GM18951 (cell line): ENCODE data around the gene TMEM200A.
"Not testable (repeated sequence)": the region's sequence is repeated elsewhere in the genome, so short reads cannot be mapped to it uniquely, and the experiment has no call there.

Experiments
- POLR2A ChIP-seq: IDR thresholded peaks from 4 replicates; pipeline ENCODE4 v1.6.1; 2011; ENCODE audit warnings: mild to moderate bottlenecking; ENCODE audit not compliant: insufficient read length, insufficient read depth; ENCODE audit errors: extremely low read depth
- in situ Hi-C: fragments of 300-500 bp; cut with MboI; formaldehyde crosslinking; loops from one replicate; pipeline ENCODE4 v1.12.0; 2022; ENCODE audit warnings: low sequenced_read_pairs, mixed read lengths, inconsistent platforms; ENCODE audit not compliant: unreplicated experiment

TMEM200A gene

DNA sequence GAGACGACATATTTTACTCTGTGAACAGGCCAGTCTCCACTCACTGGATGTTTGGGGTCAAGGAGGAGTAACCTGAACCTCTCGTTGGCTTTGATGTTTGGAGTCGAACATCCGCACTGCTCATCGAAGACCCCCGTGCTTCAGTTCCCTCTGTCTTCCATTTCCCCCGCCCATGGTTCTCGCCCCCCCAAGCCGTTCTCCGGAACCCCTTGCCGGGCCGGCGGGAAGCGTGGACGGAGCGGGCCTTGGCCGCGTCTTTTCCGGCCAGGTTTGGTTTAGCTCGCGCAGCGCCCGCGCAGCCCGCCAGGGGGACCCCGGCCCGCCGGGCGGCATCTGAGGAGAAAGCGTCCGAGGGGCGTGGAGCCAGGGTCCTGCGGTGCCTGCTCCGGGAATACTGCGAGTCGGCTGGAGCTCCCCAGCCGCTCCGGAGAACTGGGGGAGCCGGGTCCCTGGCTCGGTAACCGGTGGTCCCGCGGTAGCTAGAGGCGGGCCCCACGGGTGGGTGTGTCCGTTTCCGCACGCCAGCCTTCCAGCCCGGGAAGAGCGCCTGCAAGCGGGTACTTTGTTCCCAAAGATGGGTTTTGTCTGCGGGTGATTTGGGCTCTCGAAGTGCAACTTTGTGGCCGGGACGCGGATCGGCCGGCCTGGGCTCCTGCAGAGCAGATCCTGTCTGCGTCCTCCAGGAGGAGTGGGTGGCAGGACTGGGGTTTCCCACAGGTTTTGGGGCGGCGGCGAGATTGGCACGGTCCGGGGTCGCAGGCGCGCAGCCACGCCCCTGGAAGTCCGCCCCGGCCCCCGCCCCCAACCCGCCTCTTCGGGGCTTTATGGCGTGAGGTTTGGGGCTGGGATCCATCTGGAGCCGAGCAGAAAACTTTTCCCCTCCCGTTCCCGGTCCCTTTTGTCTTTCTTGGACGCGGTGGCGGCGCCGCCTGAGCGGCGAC, at the start of gene TMEM200A:
Gene TMEM200A (plus strand): TSS at position 852 of the 941 bp plus-strand sequence. CDS start 74,406 bp downstream, outside the sequence.
- in situ Hi-C loops: no loop called here

DNA sequence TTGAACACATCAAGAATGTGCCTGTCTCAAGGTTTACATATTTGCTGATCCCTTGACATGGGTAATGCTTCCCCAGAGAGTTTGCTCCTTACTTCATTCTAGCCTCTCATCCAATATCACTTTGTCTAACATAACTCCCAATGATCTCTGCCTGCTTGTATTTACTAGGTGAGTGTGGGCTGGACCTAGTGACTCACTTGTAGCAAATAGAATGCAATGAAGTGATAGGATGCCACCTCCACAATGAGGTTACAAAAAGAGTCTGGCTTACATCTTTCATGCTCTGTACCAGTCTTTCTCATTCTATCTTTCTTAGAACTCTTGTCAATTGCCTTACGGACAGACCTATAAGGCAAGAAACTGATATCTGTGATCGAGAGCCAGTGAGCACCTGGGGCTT, 44.9 kb upstream of the TMEM200A start:
- TF ChIP-seq POLR2A: no peak
- in situ Hi-C loops: no loop called here

More for the DNA sequence above, at the start of gene TMEM200A:
- TF ChIP-seq POLR2A: no peak

DNA sequence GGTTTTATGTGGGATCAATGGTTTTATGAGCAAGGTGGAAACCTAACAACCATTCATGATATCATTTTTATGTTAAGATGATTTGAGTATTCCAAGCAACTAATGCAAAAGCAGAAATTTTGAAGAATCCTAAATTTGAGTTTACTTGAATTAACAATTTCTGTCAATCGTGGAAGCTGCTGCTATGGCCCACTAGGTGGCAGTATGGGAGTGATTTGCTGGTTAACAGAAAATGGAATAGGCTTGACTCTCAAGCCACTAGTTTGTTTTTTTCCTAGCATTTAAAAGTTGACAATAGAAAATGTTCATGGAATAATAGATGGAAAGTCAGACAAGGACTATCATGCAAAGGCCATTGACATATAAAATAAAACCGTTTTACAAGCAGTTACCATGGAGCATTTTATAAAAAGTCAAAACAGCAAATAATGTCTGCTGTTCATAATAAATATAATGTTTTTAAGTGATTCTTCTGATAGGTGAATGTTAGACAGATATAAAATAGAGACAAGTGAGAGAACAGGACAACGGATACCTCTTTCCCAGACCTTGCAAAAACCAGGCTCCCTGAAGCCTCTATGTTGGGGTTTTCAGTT, 43.0 kb upstream of the TMEM200A start:
- TF ChIP-seq POLR2A: no peak
- in situ Hi-C loops: no loop called here

DNA sequence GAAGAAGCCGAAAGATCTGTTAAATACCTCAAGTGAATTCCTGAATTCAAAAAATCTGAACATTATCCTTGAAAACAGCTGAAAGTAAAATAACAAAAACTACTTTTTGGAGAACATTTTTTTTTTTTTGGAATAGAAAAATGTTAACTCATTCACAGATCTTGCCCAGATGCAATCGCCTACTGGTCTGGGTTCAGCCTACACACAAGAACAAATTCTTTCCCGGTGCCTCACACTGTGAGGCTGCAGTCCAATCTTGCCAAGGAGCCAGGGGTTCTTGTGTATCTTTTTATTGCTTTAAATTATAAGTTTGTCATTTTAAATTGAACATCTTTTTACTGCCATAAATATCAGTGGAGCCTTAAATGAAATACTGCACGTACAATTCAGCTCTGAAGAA, 41.2 kb upstream of the TMEM200A start:
- in situ Hi-C loops: no loop called here
- no peak for TF ChIP-seq POLR2A

- in situ Hi-C loops: no loop called here
- TF ChIP-seq POLR2A: no peak
Observed at GRCh38 chr6:130326496-130326895, 39.3 kb upstream of the TMEM200A start.

DNA sequence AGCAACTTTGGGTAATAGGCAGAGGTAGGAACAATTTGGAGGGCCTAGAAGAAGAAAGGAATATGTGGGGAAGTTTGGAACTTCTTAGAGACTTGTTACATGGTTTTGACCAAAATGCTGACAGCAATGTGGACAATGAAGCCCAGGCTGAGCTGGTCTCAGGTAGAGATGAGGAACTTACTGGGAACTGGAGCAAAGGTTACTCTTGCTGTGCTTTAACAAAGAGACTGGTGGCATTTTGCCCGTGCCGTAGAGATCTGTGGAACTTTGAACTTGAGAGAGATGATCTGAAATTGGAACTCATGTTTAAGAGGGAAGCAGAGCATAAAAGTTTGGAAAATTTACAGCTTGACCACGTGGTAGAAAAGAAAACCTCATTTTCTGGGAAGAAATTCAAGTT, 28.3 kb upstream of the TMEM200A start:
- in situ Hi-C loops: no loop called here
- TF ChIP-seq POLR2A: no peak

- in situ Hi-C loops: not testable (repeated sequence)
Observed at GRCh38 chr6:130346324-130346723, 19.5 kb upstream of the TMEM200A start.

DNA sequence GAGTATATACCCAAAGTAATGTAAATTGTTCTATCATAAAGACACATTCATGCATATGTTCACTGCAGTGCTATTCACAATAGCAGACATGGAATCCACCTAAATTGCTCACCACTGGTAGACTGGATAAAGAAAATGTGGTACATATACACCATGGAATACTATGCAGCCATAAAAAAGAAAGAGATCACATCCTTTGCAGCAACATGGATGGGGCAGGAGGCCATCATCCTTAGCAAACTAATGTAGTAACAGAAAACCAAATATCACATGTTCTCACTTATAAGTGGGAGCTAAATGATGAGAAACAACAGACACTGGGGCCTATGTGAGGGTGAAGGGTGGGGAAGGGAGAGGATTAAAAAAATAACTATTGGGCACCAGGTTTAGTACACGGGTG, 11.5 kb upstream of the TMEM200A start:
- in situ Hi-C loops: no loop called here
- no peak for TF ChIP-seq POLR2A

DNA sequence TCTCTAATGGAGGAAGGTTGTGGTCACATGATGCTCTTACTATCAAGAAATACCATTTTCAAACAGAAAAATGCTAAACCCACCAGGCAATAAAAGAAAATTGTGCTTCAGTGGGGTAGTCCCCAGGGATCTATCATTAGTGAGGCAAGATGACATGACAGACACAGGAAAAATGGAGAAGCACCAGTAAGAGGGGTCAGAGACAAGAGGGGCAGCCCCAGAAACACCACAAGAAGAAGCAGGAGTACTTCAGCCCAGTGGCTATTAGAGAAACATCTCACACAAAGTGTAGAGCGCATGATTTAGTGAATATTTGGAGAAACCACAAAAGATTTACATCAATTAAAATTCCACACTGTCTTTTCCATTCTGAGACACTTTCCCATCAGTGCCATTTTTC, 10.2 kb upstream of the TMEM200A start:
- no peak for TF ChIP-seq POLR2A
- in situ Hi-C loops: no loop called here

- no peak for TF ChIP-seq POLR2A
- in situ Hi-C loops: no loop called here
Observed at GRCh38 chr6:130357436-130357835, 8.4 kb upstream of the TMEM200A start.

GRCh38 chr6:130359736-130360135, 6.1 kb upstream of the TMEM200A start:
- in situ Hi-C loops: no loop called here
- TF ChIP-seq POLR2A: no peak

GRCh38 chr6:130362128-130362527, 3.7 kb upstream of the TMEM200A start:
- in situ Hi-C loops: no loop called here

DNA sequence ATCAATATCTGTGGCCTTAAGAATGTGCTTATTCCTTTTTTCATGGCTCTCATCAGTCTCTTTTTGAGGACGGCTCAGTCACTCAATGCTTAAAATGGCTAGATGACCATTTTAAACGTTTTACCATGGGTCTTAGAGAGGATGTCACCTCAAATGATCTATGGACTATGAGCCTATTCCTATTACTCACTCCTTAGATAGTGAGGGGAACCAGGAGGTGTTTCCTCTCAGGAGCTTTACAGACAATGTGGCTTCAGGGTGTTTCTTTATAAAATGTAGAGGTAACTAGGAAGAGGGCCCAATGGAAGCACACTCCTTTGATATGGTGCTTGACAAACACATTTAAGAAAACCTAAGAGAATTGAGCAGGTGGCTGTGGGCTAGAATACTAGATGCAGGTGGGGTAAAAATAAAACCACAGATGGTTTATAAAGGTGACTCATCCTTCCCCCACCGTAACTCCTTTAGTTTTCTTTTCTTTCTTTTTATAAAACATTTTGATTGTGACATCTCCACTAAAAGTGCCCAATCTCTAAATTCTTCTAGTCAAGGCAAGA, 1.5 kb upstream of the TMEM200A start:
- in situ Hi-C loops: no loop called here
- TF ChIP-seq POLR2A: no peak

More at GRCh38 chr6:130362128-130362527, 3.7 kb upstream of the TMEM200A start:
- TF ChIP-seq POLR2A: no peak

GRCh38 chr6:130366107-130367005, 539 bp downstream of the TMEM200A start:
- no peak for TF ChIP-seq POLR2A
- in situ Hi-C loops: no loop called here
